NCI-H2171 treated with DMSO at 0.1 percent for 48 hours (cell line): ENCODE data around the gene RPS21.

ENCODE experiments used
- DNase-seq: peaks from one replicate; lab custom pipeline; 2025; lab: John Stamatoyannopoulos, UW

The RPS21 gene

GRCh38 chr20:62396367-62397239 lies 9.7 kb downstream of the RPS21 start:
- DNase-seq: no peak

- DNase-seq: no peak
Observed at GRCh38 chr20:62398120-62398821, 11.4 kb downstream of the RPS21 start.

- DNase-seq: no peak
Observed at GRCh38 chr20:62400021-62400420, 13.1 kb downstream of the RPS21 start.

GRCh38 chr20:62400541-62400940 lies 13.6 kb downstream of the RPS21 start:
- no peak for DNase-seq

GRCh38 chr20:62401331-62401779 lies 14.5 kb downstream of the RPS21 start:
- DNase-seq: no peak

- DNase-seq: no peak
Observed at GRCh38 chr20:62402456-62403150, 15.7 kb downstream of the RPS21 start.

GRCh38 chr20:62403331-62403730 lies 16.4 kb downstream of the RPS21 start:
- DNase-seq: no peak

GRCh38 chr20:62404112-62404665 lies 17.3 kb downstream of the RPS21 start:
- no peak for DNase-seq

GRCh38 chr20:62404761-62405107 lies 17.8 kb downstream of the RPS21 start:
- no peak for DNase-seq

- no peak for DNase-seq
Observed at GRCh38 chr20:62405108-62405980, 18.4 kb downstream of the RPS21 start.

GRCh38 chr20:62405981-62406513 lies 19.1 kb downstream of the RPS21 start:
- no peak for DNase-seq

- no peak for DNase-seq
Observed at GRCh38 chr20:62406635-62407176, 19.8 kb downstream of the RPS21 start.

- DNase-seq: peak; percentile 93
Observed at GRCh38 chr20:62407221-62407992, 20.5 kb downstream of the RPS21 start, which contains the start of gene CABLES2. CABLES2 (minus strand) TSS chr20:62407285; CDS start chr20:62407276, 9 bp downstream.

- DNase-seq: no peak
Observed at GRCh38 chr20:62408055-62408454, 21.2 kb downstream of the RPS21 start.

GRCh38 chr20:62408640-62409039 lies 21.7 kb downstream of the RPS21 start:
- no peak for DNase-seq

- no peak for DNase-seq
Observed at GRCh38 chr20:62409086-62409853, 22.4 kb downstream of the RPS21 start.

- peak; percentile 80 for DNase-seq
Observed at GRCh38 chr20:62409931-62410745, 23.2 kb downstream of the RPS21 start.
